GM21447 (cell line): ENCODE results near the gene SETD9.
A peak's percentile ranks its signal among the peaks of the same experiment; 100 is the strongest.

Experiments
- ATAC-seq: cut with Tn5 transposase; IDR thresholded peaks from one replicate; pipeline ENCODE4 v1.9.1; 2021; ENCODE audit not compliant: unreplicated experiment

Gene SETD9

DNA sequence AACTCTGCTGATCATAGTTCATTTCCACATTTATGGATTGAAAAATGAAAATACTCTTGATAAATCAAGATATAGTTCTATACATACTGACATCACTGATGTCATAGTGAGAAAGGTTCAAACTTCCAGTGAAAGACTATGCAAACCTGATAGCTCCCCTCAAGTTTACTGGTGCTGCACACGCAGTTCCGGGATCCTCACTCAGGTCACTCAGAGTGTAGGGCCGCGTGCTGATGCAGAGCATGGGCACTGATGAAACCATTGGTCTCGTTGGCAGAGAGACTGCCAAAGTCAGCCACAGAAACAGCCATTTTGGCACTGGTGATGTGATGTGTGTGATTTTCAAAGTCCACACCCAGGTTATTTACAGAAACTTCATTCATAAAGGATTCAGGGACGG, 13.5 kb downstream of the SETD9 start:
- no peak for ATAC-seq

DNA sequence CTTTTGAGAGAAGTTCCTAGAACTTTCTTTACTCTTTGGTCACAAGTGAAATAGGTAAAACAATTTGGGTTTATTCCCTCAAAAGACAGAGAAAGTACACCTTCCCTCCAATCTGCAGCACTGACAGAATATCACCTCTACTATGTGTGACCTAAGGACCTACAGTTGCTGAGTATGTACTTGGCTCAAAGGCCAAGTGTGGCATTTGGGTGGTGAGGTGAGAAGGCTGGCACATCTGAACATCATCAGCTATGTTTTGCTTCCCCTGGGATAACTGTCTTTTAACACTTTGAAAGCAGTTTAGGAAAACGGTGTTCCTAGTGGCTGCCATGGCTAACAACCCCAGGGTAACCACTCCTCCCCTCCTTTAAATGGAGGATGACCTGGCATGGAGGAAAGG, 24.9 kb downstream of the SETD9 start:
- no peak for ATAC-seq

DNA sequence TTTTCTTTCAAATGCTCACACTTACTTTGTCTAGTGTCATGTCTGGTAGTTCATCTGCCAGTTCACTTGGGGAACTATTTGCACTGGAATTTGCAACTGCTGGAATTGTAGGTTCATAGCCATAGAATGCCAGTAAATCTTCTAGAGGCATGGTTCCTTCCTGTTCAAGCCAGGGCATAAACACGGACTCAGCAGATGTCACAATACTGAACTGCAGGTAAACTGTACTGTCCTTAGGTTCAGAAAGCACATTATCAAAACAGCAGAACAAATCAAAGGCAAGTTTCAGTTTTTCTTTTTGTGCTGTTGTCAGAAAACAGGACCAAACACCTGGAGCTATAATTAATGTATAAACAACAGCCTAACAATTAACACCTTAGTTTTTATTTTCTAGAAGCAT, 29.5 kb downstream of the SETD9 start:
- no peak for ATAC-seq

DNA sequence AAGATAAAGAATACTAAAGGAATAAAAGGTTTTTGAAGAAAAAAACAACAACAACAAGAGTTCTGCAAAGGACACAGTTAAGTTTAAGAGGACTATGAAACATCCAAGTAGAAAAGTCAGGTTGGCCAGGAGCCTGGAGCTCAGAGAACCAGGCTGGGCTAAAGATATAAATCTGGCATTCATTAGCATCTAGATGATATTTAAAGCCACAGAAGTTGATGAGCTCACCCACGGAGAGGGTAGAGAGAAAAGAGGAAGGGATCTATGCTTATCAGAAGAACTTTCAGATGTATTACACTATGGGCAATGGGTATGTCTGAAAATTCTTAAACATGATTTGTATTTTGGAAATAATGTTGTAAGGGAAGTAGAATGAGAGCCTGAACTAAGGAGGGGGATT, 32.6 kb downstream of the SETD9 start:
- ATAC-seq, result no peak

DNA sequence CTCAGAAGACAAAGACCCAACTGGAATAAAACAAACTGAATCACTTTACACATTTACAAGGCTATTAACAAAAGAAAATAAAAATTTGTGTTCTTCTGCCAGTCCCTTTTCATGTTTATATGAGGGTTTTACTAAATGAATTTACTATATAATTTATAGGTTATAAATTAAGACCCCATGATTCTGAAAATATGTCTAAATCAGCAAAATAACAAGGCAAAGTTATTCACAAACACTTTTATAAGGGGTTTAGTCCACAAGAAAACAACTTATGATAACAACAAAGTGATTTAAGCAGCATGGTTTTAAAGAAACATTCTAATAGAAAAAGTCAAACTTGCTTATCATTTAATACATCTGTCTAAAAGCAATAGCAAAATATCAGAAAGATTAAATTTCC, 37.7 kb downstream of the SETD9 start:
- ATAC-seq, result no peak

DNA sequence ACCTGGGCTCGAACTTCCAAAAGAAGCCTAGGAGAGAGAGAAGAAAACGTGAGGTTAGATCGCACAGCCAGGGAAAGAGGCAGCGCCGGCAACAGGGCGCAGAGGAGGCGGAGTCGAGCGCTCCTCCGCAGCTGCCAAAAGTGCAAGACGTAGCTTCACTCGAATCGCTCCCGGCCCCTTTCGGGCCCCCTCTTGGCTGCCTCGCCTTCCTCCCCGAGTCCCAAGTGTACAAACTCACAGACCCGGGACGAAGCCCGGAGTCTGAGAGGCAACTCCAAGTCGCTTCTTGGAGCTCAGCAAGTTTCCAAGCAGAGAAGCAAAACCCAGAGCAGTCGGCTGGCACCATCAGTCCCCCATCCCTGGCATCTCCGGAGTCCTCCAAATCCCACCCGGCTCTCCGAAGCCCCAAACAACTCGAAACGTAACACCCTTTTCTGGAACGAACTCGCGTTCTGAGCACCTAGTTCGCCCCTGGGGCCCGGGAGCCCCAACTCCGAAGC, 41.3 kb downstream of the SETD9 start:
- peak; percentile 57 for ATAC-seq

DNA sequence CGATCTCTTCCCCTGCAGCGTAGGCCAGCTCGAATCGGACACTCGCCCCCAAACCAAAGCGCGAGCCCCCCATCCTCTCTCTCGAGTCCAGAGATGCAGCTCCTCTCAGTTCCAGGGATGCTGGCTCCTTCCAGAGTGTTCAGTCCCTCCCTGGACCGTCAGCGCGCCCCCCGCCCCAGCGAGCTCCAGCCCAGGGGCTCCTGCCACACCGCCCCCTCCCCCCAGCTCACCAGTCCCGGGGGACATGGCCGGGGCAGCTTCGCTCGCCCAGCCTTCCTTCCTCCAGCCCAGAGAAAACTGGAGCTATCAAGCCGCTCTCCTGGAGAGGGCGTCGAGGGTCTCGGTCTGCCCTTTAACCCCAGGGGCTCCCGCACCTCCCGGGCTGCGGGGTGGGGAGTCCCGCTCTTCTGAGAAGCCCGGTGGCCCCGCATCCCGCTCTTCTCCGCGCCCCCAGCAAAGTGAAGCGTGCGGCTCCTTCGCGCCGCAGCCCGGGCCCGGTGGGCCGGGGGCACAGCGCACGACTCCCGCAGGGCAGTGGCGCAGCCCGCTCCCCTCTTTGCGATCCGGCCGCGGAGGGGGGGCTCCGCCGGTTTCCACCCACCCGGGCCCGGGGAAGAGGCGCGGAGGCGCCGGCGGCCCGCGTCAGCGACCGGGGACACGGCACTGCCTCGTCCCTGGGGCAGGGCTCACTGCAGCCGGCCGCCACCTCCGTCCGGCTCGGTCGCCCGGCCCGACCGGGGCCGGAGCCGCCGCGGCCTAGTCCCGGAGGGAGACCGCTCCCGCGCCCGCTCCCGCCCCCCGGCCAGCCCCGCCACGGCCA, 41.9 kb downstream of the SETD9 start:
- peak; percentile 45 for ATAC-seq

DNA sequence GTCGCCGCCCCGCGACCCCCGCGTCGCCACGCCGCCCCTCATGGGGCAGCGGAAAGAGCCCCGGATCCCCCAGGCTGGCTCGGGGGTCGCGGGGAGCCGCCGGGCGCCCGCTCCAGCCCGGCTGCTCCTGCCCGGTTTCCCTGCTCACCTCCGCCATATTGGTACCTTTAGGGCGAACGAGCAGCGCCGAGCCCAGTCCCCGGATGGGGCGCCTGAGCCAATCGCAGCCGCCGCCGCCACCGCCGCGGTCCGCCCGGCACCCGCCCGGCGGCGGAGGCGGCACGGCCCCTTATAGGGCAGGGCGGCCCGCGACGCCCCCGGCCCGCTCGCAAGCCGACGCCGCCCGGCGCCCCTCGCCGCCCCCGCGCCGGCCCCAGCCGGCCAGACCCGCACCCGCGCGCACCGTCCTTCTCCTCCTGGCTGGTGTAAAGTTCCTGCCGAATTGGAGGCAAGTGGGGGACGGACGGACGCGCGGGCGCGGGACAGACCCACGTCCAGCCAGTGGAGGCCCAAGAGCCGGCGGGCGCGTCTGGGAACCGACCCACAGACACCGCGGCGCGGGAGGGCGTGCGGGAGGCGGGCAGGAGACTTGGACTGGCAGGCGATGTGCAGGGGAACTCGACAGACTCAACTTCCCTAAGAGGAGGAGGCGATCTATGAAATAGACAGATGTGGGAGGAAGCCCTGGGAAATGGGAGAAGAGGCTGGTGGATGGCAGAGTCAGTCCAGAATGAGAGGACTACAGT, 42.7 kb downstream of the SETD9 start, which contains the start of gene MIER3:
MIER3 (minus strand) TSS at position 178 of the 746 bp plus-strand sequence; CDS start at position 157, 21 bp downstream.
- ATAC-seq, result peak; percentile 84

DNA sequence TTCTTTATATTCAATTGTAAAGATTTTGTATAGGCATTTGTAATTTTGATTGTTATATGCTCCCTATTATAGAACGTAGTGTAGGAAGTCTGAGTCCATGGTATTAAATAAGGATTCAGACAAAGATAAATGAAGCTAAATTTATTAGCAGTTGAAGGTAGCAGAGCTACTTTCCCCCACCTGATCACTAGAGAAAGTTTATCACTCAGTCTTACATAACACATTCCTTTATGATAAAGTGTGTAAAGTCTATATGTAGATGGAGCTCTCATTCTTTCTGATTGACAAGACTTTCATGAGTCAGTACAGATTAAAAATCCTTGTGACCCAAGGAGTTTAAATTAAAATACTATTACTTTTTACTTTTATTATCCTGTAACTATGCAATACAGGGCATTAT, 44.9 kb downstream of the SETD9 start:
- ATAC-seq, result no peak

DNA sequence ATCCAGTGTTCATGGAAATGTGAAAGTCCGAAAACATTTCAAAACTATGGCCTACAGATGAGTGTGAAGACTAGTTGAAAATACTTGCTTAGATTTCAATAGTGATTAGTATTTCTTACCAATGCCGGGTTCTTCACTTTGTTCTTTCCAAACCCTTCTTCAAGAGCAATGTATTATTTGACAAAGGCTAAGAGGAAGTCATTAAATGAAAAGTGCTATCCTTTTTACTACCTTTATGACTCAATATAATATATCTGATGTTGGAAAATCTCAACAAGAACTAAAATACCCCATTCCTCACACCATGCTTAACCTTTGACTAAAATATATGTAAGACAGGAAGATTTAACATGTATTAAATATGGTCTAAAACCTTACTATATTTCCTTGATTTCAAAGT, 49.2 kb downstream of the SETD9 start:
- ATAC-seq, result no peak

DNA sequence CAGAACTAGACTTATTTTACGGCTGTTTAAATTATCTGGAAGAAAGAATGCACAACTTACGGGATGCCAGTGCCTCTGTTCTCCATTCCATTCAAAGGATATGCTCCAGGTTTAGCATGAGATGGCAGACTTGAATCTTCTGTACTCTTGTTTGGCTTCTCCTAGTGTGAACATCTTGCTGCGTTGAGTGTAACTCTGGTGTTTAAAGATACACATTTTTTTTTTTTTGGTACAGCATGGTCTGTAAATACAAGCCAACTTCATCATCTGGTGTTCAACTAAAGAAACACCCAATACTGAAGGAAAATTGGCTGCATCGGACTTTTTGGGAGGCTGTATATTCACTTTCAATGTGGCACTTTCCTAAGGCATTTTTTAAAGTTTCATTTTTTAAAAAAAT, 49.9 kb downstream of the SETD9 start:
- no peak for ATAC-seq

DNA sequence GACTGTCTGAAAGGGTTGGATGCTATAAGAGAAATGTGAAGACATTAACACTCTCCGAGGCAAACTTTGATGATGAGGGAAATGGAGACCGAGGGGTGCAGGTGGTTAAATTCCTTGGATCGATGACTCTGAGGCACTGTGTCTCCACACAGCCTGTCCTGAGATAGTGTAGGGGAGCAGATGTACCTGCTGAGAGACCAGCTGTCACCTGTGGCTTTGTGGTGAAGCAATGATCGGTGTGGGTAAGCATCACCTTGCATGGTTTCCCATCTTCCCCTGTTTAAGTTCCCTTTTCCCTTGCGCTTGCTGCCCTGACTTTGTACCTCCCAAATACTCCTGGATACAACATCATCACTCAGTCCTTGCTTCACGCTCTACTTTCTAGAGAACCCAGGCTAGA, 52.4 kb downstream of the SETD9 start:
- ATAC-seq, result no peak

DNA sequence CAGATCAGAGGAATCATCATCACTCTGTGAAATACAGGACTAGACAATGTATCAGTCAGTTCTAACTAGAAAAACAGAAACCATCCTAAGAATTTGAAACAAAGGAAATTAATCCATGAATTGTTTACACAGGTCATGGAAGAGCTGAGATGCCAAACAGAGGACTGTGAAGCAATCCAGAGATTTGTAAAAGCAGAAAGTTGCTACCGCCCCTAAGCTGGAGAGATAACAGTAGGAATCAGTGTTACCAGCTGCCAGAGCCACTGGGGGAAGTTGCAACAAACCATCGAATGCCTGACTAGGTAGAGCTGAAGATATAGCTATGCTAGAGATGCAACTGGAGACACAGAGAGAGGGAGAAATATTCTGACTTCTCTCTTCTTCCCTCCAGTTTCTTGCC, 52.9 kb downstream of the SETD9 start:
- no peak for ATAC-seq

DNA sequence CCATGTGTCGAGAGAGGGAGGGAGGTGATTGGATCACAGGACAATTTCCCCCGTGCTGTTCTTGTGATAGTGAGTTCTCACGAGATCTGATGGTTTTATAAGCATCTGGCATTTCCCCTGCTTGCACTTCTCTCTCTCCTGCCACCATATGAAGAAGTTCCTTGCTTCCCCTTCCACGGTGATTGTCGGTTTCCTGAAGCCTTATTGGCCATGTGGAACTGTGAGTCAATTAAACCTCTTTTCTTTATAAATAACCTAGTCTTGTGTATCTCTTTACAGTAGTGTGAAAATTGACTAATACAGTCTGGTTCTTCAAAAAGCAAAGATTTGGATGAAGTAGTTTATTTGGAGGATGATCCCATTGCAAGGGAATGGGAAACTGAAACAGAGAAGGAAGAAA, 53.9 kb downstream of the SETD9 start:
- no peak for ATAC-seq

DNA sequence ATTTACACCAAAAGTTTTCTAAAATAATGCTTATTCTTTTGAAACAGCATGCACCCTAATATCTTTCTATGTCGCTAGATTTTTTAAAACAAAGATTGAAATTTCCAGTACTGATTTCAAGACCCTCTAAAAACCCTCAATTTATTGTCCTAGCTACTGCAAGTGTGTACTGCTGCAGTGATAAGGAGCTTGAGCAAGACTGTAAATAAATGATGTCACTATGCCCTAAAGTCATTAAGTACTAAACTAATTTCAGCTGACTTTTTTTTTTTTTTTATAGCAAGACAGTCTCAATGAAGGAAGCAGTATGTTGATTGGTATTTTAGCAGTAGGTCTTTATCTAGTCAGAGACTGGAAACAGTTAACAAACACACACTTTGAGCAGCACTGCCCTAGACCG, 54.8 kb downstream of the SETD9 start:
- no peak for ATAC-seq
